Measurements from ENCODE around the gene KLKB1.
"Not testable (repeated sequence)": the region's sequence is repeated elsewhere in the genome, so short reads cannot be mapped to it uniquely, and the experiment has no call there.

KLKB1 gene

GRCh38 chr4:186227744-186228513 is 622 bp downstream of the KLKB1 start:
- no peak for DNase-seq

- DNase-seq = no peak
Observed at GRCh38 chr4:186228514-186228894, 1.2 kb downstream of the KLKB1 start.

GRCh38 chr4:186234367-186234766 is 7.1 kb downstream of the KLKB1 start:
- DNase-seq = no peak

- no peak for DNase-seq
Observed at GRCh38 chr4:186236126-186236525, 8.8 kb downstream of the KLKB1 start.

GRCh38 chr4:186240452-186240847 is 13.1 kb downstream of the KLKB1 start:
- no peak for DNase-seq

- DNase-seq = no peak
Observed at GRCh38 chr4:186240848-186241491, 13.7 kb downstream of the KLKB1 start.

GRCh38 chr4:186241616-186242015 is 14.3 kb downstream of the KLKB1 start:
- no peak for DNase-seq

- not testable (repeated sequence) for DNase-seq
Observed at GRCh38 chr4:186242031-186242430, 14.7 kb downstream of the KLKB1 start.

- DNase-seq = no peak
Observed at GRCh38 chr4:186243331-186243730, 16.0 kb downstream of the KLKB1 start.

- DNase-seq = no peak
Observed at GRCh38 chr4:186244835-186245234, 17.5 kb downstream of the KLKB1 start.

GRCh38 chr4:186247062-186247752 is 19.9 kb downstream of the KLKB1 start:
- DNase-seq = not testable (repeated sequence)

GRCh38 chr4:186248643-186249042 is 21.3 kb downstream of the KLKB1 start:
- no peak for DNase-seq

GRCh38 chr4:186249785-186250754 is 22.8 kb downstream of the KLKB1 start:
- no peak for DNase-seq

- no peak for DNase-seq
Observed at GRCh38 chr4:186250760-186251159, 23.5 kb downstream of the KLKB1 start.

- DNase-seq = no peak
Observed at GRCh38 chr4:186255122-186255521, 27.8 kb downstream of the KLKB1 start.

- no peak for DNase-seq
Observed at GRCh38 chr4:186258216-186258811, 31.0 kb downstream of the KLKB1 start.

- DNase-seq = no peak
Observed at GRCh38 chr4:186260117-186260503, 32.8 kb downstream of the KLKB1 start.

GRCh38 chr4:186260504-186261448 is 33.5 kb downstream of the KLKB1 start:
- DNase-seq = no peak

- no peak for DNase-seq
Observed at GRCh38 chr4:186264660-186265059, 37.4 kb downstream of the KLKB1 start.

- not testable (repeated sequence) for DNase-seq
Observed at GRCh38 chr4:186265250-186265649, 37.9 kb downstream of the KLKB1 start.

All from stimulated activated CD4-positive, alpha-beta T cell treated with anti-CD3 and anti-CD28 coated beads, Interleukin-2, amount 100 ng/mL, for 48 hours (primary cell).